SK-N-DZ (cell line): Measurements from ENCODE around the gene RBMS1.
"Not testable (repeated sequence)": the region's sequence is repeated elsewhere in the genome, so short reads cannot be mapped to it uniquely, and the experiment has no call there.

Experiments used
- DNase-seq: peaks from one replicate; pipeline ENCODE4 v3.0.0-alpha.2; 2015; ENCODE audit warnings: low spot score

The RBMS1 gene

GRCh38 chr2:160384791-160385190, 108.8 kb downstream of the RBMS1 start:
- no peak for DNase-seq

- no peak for DNase-seq
These were observed 112.1 kb downstream of the RBMS1 start for GRCh38 chr2:160381425-160381951.

- DNase-seq = no peak
These were observed 113.0 kb downstream of the RBMS1 start for GRCh38 chr2:160380611-160381010.

- no peak for DNase-seq
These were observed 113.5 kb downstream of the RBMS1 start for GRCh38 chr2:160380000-160380570.

- DNase-seq = peak; percentile 24
These were observed 114.2 kb downstream of the RBMS1 start for GRCh38 chr2:160379399-160379798.

- no peak for DNase-seq
These were observed 116.2 kb downstream of the RBMS1 start for GRCh38 chr2:160377204-160377995.

- no peak for DNase-seq
These were observed 117.0 kb downstream of the RBMS1 start for GRCh38 chr2:160376576-160376975.

GRCh38 chr2:160375802-160376469, 117.7 kb downstream of the RBMS1 start:
- no peak for DNase-seq

GRCh38 chr2:160375037-160375436, 118.6 kb downstream of the RBMS1 start:
- no peak for DNase-seq

- no peak for DNase-seq
These were observed 119.9 kb downstream of the RBMS1 start for GRCh38 chr2:160373666-160374065.

- DNase-seq = no peak
These were observed 120.3 kb downstream of the RBMS1 start for GRCh38 chr2:160373263-160373662.

- no peak for DNase-seq
These were observed 121.0 kb downstream of the RBMS1 start for GRCh38 chr2:160372585-160372984.

GRCh38 chr2:160372010-160372356, 121.6 kb downstream of the RBMS1 start:
- DNase-seq = no peak

GRCh38 chr2:160371251-160372009, 122.2 kb downstream of the RBMS1 start:
- DNase-seq = peak; percentile 28

GRCh38 chr2:160368988-160369930, 124.3 kb downstream of the RBMS1 start:
- no peak for DNase-seq

GRCh38 chr2:160367887-160368286, 125.7 kb downstream of the RBMS1 start:
- DNase-seq = no peak

- DNase-seq = not testable (repeated sequence)
These were observed 126.5 kb downstream of the RBMS1 start for GRCh38 chr2:160367139-160367538.

- DNase-seq = no peak
These were observed 127.1 kb downstream of the RBMS1 start for GRCh38 chr2:160366474-160366873.

- no peak for DNase-seq
These were observed 127.8 kb downstream of the RBMS1 start for GRCh38 chr2:160365716-160366367.

GRCh38 chr2:160364364-160364763, 129.2 kb downstream of the RBMS1 start:
- DNase-seq = no peak
